Measurements from ENCODE around the gene TSPAN32. TPM values are rescaled to one million over a fixed set of nuclear protein-coding genes. Genes with fewer than 3 reads are reported as not detected.

The TSPAN32 gene
- total RNA-seq, 1 donor from 2014 or later: 15.0 TPM

GRCh38 chr11:2309251-2310072 lies 7.6 kb downstream of the TSPAN32 start:
- no peak for ATAC-seq
- intact Hi-C loops (cut with DNase I): loop anchor here (1.0 to 10.0 kb wide), 3 partner anchors 35 to 585 kb away; no protein-coding TSS in a partner anchor
- no peak for DNase-seq (ENCODE audit: missing footprints)

GRCh38 chr11:2310073-2310785 lies 8.4 kb downstream of the TSPAN32 start:
- intact Hi-C loops (cut with DNase I): no loop called here
- DNase-seq (ENCODE audit: missing footprints) (no peak), ATAC-seq (no peak)

DNA sequence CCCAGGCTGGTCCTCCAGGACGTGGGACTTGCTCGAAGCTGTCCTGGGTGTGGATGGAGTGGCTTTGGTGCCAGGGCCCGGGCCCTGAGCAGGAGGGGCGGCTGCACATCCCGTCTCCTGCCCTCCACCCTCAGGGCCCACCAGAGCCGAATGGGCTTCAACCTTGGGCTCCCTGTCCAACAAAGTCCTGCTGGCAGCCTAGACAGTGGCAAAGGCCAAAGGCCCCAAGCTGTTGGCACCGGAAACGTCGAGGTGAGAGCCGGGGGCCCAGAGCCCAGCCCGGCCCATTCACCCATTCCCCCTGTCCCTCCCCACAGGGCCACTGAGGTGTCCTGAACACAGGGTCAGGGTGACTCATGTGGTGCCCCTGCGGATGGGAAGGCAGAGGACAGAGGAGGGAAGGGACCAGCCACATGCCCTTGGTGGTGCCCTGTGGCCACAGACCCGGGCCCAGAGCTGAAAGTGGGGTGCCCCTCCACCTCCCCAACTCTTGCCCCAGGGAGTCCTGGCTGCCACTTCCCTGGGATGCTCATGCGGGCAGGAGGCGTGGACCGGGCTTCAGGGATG lies 9.1 kb downstream of the TSPAN32 start:
- ATAC-seq (no peak), DNase-seq (ENCODE audit: missing footprints) (no peak)
- intact Hi-C loops (cut with DNase I): no loop called here

GRCh38 chr11:2311353-2312133 lies 9.7 kb downstream of the TSPAN32 start:
- DNase-seq (ENCODE audit: missing footprints): no peak
- ATAC-seq: no peak
- intact Hi-C loops (cut with DNase I): no loop called here

- DNase-seq (ENCODE audit: missing footprints): no peak
- no peak for ATAC-seq
Observed at GRCh38 chr11:2312232-2313042, 10.6 kb downstream of the TSPAN32 start.

GRCh38 chr11:2313051-2313951 lies 11.5 kb downstream of the TSPAN32 start:
- intact Hi-C loops (cut with DNase I): no loop called here
- ATAC-seq (peak; percentile 13), DNase-seq (ENCODE audit: missing footprints) (no peak)

More at GRCh38 chr11:2312232-2313042, 10.6 kb downstream of the TSPAN32 start:
- intact Hi-C loops (cut with DNase I): no loop called here

DNA sequence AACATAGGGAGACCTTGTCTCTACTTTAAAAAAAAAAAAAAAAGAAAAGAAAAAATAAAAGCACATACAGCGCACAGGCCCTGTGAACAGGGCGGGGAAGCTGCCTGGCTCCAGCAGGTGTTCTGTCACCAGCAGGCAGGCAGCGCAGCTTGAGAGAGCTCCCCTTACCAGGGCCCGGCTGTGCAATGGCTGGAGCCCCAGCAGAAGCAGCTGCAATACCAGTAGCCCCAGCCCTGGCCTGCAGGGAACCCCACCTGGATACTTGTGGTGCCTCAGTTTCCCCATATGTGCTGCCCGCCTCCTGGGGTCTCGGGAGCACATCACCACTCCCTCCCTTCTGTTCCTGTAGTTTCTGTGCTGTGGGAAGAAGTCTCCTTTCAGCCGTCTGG lies 12.3 kb downstream of the TSPAN32 start:
- intact Hi-C loops (cut with DNase I): no loop called here
- ATAC-seq: no peak
- DNase-seq (ENCODE audit: missing footprints): no peak

DNA sequence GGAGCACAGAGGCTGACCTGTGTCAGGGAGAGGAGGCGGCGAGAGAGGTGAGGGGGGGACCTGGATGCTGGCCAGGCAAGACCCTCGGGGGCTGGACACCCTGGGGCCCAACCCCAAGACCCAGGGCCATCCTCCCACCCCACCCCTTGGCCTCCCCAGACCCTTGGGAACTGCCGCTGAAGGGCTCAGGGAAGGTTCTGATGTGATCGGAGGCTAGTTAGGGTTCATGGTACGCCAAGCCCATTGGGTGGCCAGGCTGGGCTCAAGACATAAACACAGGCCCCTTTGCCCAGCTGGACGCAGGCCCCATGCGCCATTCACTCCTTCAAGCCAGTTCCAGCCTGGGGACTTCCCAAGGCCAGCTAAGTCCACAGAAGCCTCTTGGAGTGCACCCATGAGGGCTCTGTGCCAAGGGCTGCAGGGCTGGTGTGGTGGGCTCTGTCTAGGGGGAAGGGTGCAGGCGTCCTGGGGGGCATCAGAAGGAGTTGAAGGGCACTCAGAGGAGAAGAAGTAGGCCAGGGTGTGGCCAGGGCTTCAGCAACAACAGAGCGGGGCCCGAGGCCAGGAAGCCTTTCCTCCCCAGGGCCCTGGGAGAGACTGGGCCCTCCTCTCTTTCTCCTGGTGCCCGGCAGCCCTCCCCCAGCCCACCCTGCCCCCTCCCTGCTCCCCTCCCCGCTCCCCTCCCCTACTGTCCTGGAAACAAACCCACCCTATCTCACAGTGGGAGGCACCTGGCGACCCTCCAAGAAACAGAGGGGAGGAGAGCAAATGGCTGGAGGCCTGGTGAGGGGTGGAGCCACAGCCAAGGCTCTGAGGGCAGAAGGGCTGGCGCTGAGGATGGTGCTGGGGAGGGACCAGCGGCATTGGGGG lies 12.9 kb downstream of the TSPAN32 start:
- ATAC-seq (peak; percentile 88), DNase-seq (ENCODE audit: missing footprints) (peak; percentile 94)
- intact Hi-C loops (cut with DNase I): loop anchor here (1.0 kb wide), 1 partner anchor 61 kb away; no protein-coding TSS in a partner anchor

- intact Hi-C loops (cut with DNase I): loop anchor here (1.0 kb wide), 1 partner anchor 60 kb away; no protein-coding TSS in a partner anchor
- DNase-seq (ENCODE audit: missing footprints) (no peak), ATAC-seq (peak; percentile 43)
Observed at GRCh38 chr11:2315395-2316168, 13.8 kb downstream of the TSPAN32 start.

DNA sequence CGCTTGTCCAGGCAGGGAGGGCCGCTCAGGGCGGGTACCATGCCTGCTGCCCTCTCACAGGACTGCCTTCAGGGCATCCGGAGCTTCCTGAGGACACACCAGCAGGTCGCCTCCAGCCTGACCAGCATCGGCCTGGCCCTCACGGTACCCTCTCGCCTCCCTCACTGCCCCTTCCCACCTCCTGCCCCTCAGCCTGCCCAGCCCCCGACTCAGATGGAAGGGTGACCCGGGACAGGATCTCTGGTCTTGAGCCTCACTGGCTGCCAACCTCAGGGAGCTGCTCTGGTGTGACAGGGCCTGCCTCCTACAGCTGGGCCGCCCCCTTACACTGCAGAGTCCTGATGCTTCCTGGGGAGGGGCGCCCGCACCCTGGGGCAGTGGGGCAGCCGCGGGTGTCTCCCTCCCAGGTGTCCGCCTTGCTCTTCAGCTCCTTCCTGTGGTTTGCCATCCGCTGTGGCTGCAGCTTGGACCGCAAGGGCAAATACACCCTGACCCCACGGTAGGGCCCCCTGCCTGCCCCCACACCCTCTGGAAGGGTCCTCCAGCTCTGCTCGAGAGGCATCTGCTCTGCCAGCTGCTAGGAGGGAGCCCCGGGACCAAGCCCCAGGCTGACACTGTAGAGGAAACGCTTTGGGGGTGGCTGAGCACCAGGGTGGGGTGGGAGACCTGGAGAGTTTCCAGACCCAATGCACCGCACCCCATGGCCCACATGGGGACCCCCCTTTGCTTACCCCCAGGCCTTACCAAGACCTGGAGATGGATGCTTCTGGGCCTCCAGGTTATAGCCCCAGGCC lies 14.6 kb downstream of the TSPAN32 start:
- intact Hi-C loops (cut with DNase I): no loop called here
- DNase-seq (ENCODE audit: missing footprints) (no peak), ATAC-seq (no peak)

DNA sequence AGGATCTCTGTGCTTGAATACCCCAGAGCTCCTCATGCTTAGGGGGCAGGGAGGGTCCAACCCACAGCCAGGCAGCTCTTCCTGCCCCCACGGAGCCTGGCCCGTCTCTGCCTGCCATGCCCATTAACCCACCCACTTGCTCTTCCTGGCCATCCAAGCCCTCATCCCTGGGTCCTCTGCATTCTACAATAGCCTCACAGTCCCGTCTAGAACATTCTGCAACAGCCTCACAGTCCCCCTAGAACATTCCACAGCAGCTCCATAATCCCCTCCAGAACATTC lies 15.1 kb downstream of the TSPAN32 start:
- ATAC-seq: no peak
- DNase-seq (ENCODE audit: missing footprints): no peak
- intact Hi-C loops (cut with DNase I): no loop called here

- no peak for ATAC-seq
- intact Hi-C loops (cut with DNase I): no loop called here
- DNase-seq (ENCODE audit: missing footprints): peak; percentile 22
Observed at GRCh38 chr11:2317354-2318050, 15.7 kb downstream of the TSPAN32 start.

DNA sequence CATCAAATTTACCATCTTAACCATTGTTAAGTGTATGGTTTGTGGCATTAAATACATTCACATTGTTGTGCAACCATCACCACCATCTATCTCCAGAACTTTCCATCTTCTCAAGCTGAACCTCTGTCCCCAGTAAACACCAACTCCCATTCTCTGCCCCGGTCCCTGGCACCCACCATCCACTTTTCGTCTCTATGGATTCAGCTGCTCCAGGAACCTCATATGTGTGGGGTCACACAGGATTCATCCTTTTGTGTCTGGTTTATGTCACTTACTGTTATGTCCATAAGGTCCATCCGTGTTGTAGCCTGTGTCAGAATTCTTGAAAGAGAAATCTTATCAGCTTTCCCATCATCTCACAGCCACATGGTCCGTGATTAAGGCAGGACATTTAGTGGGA lies 16.3 kb downstream of the TSPAN32 start:
- intact Hi-C loops (cut with DNase I): no loop called here
- ATAC-seq: no peak
- no peak for DNase-seq (ENCODE audit: missing footprints)

DNA sequence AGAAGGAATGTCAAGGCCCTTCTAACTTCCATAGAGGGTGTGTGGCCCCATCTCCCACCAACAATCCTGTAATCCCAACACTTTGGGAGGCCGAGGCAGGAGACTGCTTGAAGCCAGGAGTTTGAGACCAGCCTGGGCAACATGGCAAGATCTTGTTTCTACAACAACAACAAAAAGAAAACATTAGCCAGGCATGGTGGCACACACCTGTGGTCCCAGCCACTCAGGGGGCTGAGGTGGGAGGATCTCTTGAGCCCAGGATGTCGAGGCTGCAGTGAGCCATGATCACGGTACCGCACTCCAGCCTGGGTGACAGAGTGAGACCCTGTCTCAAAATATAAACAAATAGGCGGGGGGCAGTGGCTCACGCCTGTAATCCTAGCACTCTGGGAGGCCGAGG lies 16.9 kb downstream of the TSPAN32 start:
- no peak for DNase-seq (ENCODE audit: missing footprints)
- intact Hi-C loops (cut with DNase I): no loop called here
- ATAC-seq: no peak
